Right atrium auricular region (tissue), 2 donors: ENCODE results near the gene CARD8. TPM values are rescaled to one million over a fixed set of nuclear protein-coding genes. Genes with fewer than 3 reads are reported as not detected.
A peak's percentile ranks its signal among the peaks of the same experiment; 100 is the strongest.

Experiments used
- DNase-seq: peaks from one replicate; pipeline ENCODE4 v3.0.0-alpha.2; 2019; ENCODE audit warnings: low spot score
- H3K27ac ChIP-seq, 2 donors: fragments of 200-600 bp; sonication (generic); 1 replicate in 1 of 2; 2 replicates in 1 of 2; pipeline ENCODE4 v1.5.1; 2016 to 2019
- H3K27me3 ChIP-seq, 2 donors: fragments of 200-600 bp; sonication (generic); one replicate each; pipeline versions ENCODE4 v1.5.1 to v1.6.0; 2017 to 2019
- H3K36me3 ChIP-seq: fragments of 200-600 bp; sonication (generic); one replicate; pipeline ENCODE4 v1.5.1; 2016
- H3K4me1 ChIP-seq, 2 donors: fragments of 200-600 bp; sonication (generic); one replicate each; pipeline versions ENCODE4 v1.5.1 to v1.6.0; 2017 to 2019
- H3K4me3 ChIP-seq, 2 donors: fragments of 200-600 bp; sonication (generic); 1 replicate in 1 of 2; 2 replicates in 1 of 2; pipeline ENCODE4 v1.5.1; 2017 to 2019; ENCODE audit warnings: mild to moderate bottlenecking in 1 of 2, moderate library complexity in 1 of 2
- H3K9me3 ChIP-seq, 2 donors: fragments of 200-600 bp; sonication (generic); one replicate each; pipeline ENCODE4 v1.5.1; 2019
- total RNA-seq, 2 donors: library from RNA; depleted of rRNA; stranded (reverse); fragments of >200 nt; gene quantifications; one replicate each; pipeline ENCODE4 v1.1.0, GENCODE V29; 2016
- TF ChIP-seq, protein P1 (sequence below), 2 donors: fragments of 200-600 bp; sonication (generic); IDR thresholded peaks; one replicate each; pipeline ENCODE4 v1.5.1; 2019; ENCODE audit warnings: antibody characterized with exemption in 2 of 2

CARD8 gene, protein sequence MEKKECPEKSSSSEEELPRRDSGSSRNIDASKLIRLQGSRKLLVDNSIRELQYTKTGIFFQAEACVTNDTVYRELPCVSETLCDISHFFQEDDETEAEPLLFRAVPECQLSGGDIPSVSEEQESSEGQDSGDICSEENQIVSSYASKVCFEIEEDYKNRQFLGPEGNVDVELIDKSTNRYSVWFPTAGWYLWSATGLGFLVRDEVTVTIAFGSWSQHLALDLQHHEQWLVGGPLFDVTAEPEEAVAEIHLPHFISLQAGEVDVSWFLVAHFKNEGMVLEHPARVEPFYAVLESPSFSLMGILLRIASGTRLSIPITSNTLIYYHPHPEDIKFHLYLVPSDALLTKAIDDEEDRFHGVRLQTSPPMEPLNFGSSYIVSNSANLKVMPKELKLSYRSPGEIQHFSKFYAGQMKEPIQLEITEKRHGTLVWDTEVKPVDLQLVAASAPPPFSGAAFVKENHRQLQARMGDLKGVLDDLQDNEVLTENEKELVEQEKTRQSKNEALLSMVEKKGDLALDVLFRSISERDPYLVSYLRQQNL
- total RNA-seq = 10 to 100 TPM; 19.7 to 21.2 TPM

DNA sequence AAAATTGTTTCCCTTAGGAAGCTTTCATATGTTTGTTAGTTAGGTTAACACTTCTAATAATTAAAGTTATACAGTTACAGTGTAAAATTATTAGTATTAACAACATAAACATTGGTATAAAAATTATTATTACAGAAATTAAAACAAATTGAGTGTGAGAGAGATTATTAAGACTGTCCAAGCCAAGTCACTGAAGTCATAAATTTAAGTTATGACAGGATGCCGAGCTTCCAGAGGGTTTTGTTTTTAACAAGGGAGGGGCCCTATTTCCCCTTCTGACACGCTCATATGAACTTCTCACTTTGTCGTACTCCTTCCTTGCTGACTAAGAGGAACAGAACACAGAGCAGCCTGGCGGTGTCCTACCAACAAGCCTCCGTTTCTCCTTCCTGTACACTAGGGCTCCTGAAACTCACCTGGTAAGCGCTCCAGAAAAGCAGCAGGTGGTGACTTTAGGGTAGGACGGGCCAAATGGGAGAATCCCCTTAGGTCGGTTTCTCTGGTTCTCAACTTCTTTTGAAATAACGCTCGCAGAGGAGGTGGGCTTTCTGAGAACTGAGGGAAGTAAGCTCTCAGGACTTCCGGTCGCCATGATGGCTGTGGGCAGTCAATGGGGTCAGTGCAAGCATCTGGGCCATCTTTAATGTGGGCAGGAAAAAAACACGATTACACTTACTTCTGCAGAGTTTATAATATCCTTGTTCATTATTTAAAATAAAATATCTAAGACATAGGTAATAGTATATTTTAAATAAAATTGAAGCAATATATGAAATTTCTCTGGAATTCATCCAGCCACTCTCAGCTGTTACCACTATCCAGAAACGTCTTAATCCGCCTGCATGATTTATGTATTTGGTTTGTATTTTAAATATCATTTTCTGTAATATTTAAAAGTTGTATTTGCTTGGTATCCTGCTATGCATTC is at the start of gene CARD8:
Gene CARD8, minus strand, starts transcription at position 537 of the 928 bp plus-strand sequence. CDS start 14,892 bp downstream, outside the sequence.
- Histone ChIP-seq H3K36me3 (no peaks in the 10 kb centered on the region), H3K27me3 (no peaks in the 10 kb centered on the region), H3K4me1 (peaks cover 0 to 19% of the 10 kb centered on the region in 2 donors)

DNA sequence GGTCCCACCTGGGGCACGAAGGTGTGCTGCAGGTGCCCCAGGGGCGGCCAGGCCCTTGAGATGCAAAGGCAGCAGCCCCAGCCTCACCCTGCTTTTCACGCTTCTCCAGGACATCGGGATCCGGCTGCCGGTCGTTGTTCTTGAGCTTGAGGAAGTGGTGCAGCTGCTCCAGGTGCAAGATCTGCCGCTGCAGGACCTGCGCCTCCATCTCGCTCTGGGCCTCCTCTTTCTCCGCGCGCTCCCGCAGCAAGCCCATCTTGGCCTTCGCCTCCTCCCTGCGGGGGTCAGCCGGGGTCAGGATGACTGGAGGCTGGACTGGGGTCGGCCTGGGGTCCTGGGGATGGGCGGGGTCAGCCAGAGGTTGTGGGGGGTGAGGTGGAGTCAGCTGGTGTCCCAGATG is 48.2 kb upstream of the CARD8 start:
- DNase-seq = no peak
- Histone ChIP-seq H3K27me3 (no peaks in the 10 kb centered on the region), H3K27ac (no peak overlapping the region), H3K9me3 (no peaks in the 10 kb centered on the region), H3K36me3 (no peaks in the 10 kb centered on the region), H3K4me1 (peaks cover 0 to 3% of the 10 kb centered on the region in 2 donors), H3K4me3 (no peak overlapping the region)
- TF ChIP-seq, protein P1, sequence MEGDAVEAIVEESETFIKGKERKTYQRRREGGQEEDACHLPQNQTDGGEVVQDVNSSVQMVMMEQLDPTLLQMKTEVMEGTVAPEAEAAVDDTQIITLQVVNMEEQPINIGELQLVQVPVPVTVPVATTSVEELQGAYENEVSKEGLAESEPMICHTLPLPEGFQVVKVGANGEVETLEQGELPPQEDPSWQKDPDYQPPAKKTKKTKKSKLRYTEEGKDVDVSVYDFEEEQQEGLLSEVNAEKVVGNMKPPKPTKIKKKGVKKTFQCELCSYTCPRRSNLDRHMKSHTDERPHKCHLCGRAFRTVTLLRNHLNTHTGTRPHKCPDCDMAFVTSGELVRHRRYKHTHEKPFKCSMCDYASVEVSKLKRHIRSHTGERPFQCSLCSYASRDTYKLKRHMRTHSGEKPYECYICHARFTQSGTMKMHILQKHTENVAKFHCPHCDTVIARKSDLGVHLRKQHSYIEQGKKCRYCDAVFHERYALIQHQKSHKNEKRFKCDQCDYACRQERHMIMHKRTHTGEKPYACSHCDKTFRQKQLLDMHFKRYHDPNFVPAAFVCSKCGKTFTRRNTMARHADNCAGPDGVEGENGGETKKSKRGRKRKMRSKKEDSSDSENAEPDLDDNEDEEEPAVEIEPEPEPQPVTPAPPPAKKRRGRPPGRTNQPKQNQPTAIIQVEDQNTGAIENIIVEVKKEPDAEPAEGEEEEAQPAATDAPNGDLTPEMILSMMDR (IDR thresholded peaks at IDR 0.05) = no peak

More for the DNA sequence above, at the start of gene CARD8:
- Histone ChIP-seq H3K9me3 (no peaks in the 10 kb centered on the region), H3K4me3 (peak within 1 kb of the TSS; percentile 64 to 73), H3K27ac (peak within 1 kb of the TSS; percentile 91 to 93)
- peak; percentile 84 for DNase-seq
- TF ChIP-seq, protein P1 (IDR thresholded peaks at IDR 0.05) = peak in 1 of 2 donors; percentile 24

DNA sequence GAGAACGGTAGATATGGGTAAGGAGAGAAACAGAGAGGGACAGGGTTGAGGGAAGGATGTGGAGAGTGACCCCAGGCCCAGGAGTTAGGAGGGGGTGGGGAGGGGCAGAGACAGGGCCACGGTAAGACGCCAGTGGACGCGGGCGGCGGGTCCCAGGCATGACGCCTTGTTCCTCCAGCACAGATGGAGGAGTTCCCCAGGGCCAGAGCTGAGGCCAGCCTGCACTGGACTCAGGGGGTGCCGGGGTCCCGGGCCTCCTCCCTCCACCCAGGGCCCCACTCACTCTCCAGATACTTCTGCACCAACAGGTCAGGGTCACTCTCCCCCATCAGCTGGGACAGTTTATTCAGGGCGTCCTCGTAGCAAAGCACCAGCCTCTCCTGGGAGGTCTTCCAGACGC is 47.7 kb upstream of the CARD8 start:
- H3K9me3 ChIP-seq = no peaks in the 10 kb centered on the region
- no peaks in the 10 kb centered on the region for H3K4me1 ChIP-seq
- H3K36me3 ChIP-seq = no peaks in the 10 kb centered on the region
- H3K27ac ChIP-seq = no peak overlapping the region
- TF ChIP-seq, protein P1 (IDR thresholded peaks at IDR 0.05) = no peak
- H3K27me3 ChIP-seq = no peaks in the 10 kb centered on the region
- no peak for DNase-seq
- H3K4me3 ChIP-seq = no peak overlapping the region

DNA sequence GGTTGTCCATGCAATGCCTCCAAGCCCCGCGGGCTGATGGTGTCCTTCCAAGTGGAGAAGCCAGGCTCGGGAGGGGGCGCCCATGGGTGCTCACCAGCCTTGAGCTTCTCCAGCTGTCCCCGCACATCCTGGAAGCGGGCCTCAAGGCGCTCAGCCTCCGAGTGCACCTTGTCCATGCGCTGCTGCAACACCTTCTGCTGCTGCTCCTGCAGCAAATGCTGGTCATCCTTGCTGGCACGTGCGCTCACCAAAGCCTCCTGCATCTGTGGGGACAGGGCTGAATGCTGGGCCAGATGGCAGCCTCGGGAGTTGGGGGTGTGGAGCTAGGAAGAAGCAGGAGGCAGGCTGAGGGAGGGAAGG is 46.9 kb upstream of the CARD8 start:
- TF ChIP-seq, protein P1 (IDR thresholded peaks at IDR 0.05) = no peak
- Histone ChIP-seq H3K27ac (no peak overlapping the region), H3K36me3 (no peaks in the 10 kb centered on the region), H3K9me3 (no peaks in the 10 kb centered on the region), H3K4me3 (no peak overlapping the region), H3K4me1 (no peaks in the 10 kb centered on the region), H3K27me3 (no peaks in the 10 kb centered on the region)
- no peak for DNase-seq

DNA sequence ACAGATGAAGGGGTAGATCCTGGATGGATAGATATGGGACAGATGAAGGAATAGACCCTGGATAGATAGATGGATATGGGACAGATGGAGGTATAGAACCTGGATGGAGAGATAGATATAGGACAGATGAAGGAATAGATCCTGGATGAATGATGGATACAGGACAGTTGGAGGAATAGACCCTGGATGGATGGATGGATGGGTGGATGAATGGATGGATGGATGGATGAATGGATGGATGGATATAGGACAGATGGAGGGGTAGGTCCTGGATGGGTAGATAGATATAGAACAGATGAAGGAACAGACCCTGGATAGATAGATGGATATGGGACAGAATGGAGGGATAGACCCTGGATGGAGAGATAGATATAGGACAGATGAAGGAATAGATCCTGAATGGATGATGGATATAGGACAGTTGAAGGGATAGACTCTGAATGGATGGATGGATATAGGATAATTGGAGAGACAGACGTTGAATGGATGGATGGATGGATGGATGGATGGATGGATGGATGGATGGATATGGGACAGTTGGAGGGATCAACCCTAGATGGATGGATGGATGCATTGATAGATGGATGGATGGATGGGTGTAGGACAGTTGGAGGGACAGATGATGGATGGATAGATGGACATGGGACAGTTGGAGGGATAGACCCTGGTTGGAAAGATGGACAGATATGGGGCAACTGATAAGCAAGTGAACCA is 46.3 kb upstream of the CARD8 start:
- Histone ChIP-seq H3K4me1 (no peaks in the 10 kb centered on the region), H3K4me3 (no peak overlapping the region), H3K27ac (no peak overlapping the region), H3K36me3 (no peaks in the 10 kb centered on the region), H3K9me3 (no peaks in the 10 kb centered on the region), H3K27me3 (no peaks in the 10 kb centered on the region)
- TF ChIP-seq, protein P1 (IDR thresholded peaks at IDR 0.05) = no peak
- no peak for DNase-seq
